ENCODE results near the gene ZDHHC14.

ZDHHC14 gene

GRCh38 chr6:157516319-157517026 is 135.5 kb downstream of the ZDHHC14 start:
- DNase-seq, result no peak

GRCh38 chr6:157517601-157518359 is 136.8 kb downstream of the ZDHHC14 start:
- no peak for DNase-seq

GRCh38 chr6:157518397-157519250 is 137.6 kb downstream of the ZDHHC14 start:
- DNase-seq, result no peak

- DNase-seq, result no peak
These were observed 138.5 kb downstream of the ZDHHC14 start for GRCh38 chr6:157519255-157520116.

GRCh38 chr6:157520117-157520406 is 139.1 kb downstream of the ZDHHC14 start:
- no peak for DNase-seq

- DNase-seq, result no peak
These were observed 139.8 kb downstream of the ZDHHC14 start for GRCh38 chr6:157520596-157521361.

- no peak for DNase-seq
These were observed 140.7 kb downstream of the ZDHHC14 start for GRCh38 chr6:157521362-157522335.

- no peak for DNase-seq
These were observed 141.5 kb downstream of the ZDHHC14 start for GRCh38 chr6:157522472-157522871.

- no peak for DNase-seq
These were observed 143.7 kb downstream of the ZDHHC14 start for GRCh38 chr6:157524735-157525134.

- DNase-seq, result no peak
These were observed 144.4 kb downstream of the ZDHHC14 start for GRCh38 chr6:157525292-157525889.

- no peak for DNase-seq
These were observed 145.0 kb downstream of the ZDHHC14 start for GRCh38 chr6:157525918-157526425.

GRCh38 chr6:157527471-157527907 is 146.5 kb downstream of the ZDHHC14 start:
- no peak for DNase-seq

GRCh38 chr6:157528931-157529653 is 148.1 kb downstream of the ZDHHC14 start:
- no peak for DNase-seq

GRCh38 chr6:157529654-157530039 is 148.7 kb downstream of the ZDHHC14 start:
- DNase-seq, result no peak

- DNase-seq, result no peak
These were observed 149.1 kb downstream of the ZDHHC14 start for GRCh38 chr6:157530126-157530525.

GRCh38 chr6:157530724-157531168 is 149.8 kb downstream of the ZDHHC14 start:
- no peak for DNase-seq

GRCh38 chr6:157531169-157531985 is 150.4 kb downstream of the ZDHHC14 start:
- DNase-seq, result no peak

Measured in hypothalamus (tissue), 51 donors.